Caco-2 (cell line): ENCODE measurements around the gene KNOP1. TPM values are rescaled to one million over a fixed set of nuclear protein-coding genes. Genes with fewer than 3 reads are reported as not detected.

ENCODE experiments used
- BruUV-seq: library from RNA; stranded (reverse); fragments of 400-500 nt; replicated peaks from 2 replicates; lab custom pipeline; 2021; lab: Mats Ljungman, UMichigan
- CTCF ChIA-PET: fragments of 300-600 bp; sonication (Branson Sonifier 250); formaldehyde crosslinking; loops from one replicate; lab custom pipeline; 2022; ENCODE audit warnings: antibody characterized with exemption; lab: Charles Lee
- POLR2A ChIA-PET: fragments of 300-600 bp; sonication (Branson Sonifier 250); formaldehyde crosslinking; loops from one replicate; lab custom pipeline; 2022; ENCODE audit warnings: antibody characterized with exemption; lab: Charles Lee
- DNase-seq, 2 experiments: peaks; one replicate each; pipeline versions ENCODE4 v3.0.0 to v3.0.0-alpha.2; 2020 to 2022
- H3K27me3 ChIP-seq: replicated peaks from 2 replicates; pipeline ENCODE4 v1.6.0; 2011; ENCODE audit warnings: low read length; ENCODE audit not compliant: control insufficient read depth, insufficient read depth
- H3K36me3 ChIP-seq: 2 replicates; pipeline ENCODE4 v1.5.1; 2011; ENCODE audit warnings: low read length; ENCODE audit not compliant: control insufficient read depth, insufficient read depth
- H3K4me1 ChIP-seq: fragments of 250-450 bp; sonication (Bioruptor Pico); 2 replicates; pipeline ENCODE4 v1.5.1; 2020; ENCODE audit warnings: mild to moderate bottlenecking
- H3K4me3 ChIP-seq: 2 replicates; pipeline ENCODE4 v1.5.1; 2011; ENCODE audit warnings: low read depth, mild to moderate bottlenecking, control low read depth, low read length
- H3K9me3 ChIP-seq: fragments of 250-450 bp; sonication (Bioruptor Pico); 2 replicates; pipeline ENCODE4 v1.5.1; 2020; ENCODE audit warnings: mild to moderate bottlenecking, moderate library complexity
- H3K27ac Mint-ChIP-seq: one replicate; pipeline ENCODE4 v1.8.0; 2022; ENCODE audit warnings: mixed read lengths; ENCODE audit not compliant: unreplicated experiment
- H3K27me3 Mint-ChIP-seq: one replicate; pipeline ENCODE4 v1.8.0; 2022; ENCODE audit warnings: mixed read lengths; ENCODE audit not compliant: insufficient read depth, unreplicated experiment
- H3K36me3 Mint-ChIP-seq: one replicate; pipeline ENCODE4 v1.8.0; 2022; ENCODE audit warnings: mild to moderate bottlenecking, mixed read lengths; ENCODE audit not compliant: insufficient read depth, unreplicated experiment
- H3K4me1 Mint-ChIP-seq: one replicate; pipeline ENCODE4 v1.8.0; 2022; ENCODE audit warnings: low read depth, mixed read lengths; ENCODE audit not compliant: unreplicated experiment
- H3K4me3 Mint-ChIP-seq: one replicate; pipeline ENCODE4 v1.8.0; 2022; ENCODE audit warnings: mild to moderate bottlenecking, moderate library complexity, mixed read lengths; ENCODE audit not compliant: unreplicated experiment
- H3K9me3 Mint-ChIP-seq: one replicate; pipeline ENCODE4 v1.8.0; 2022; ENCODE audit warnings: mixed read lengths; ENCODE audit not compliant: unreplicated experiment
- intact Hi-C: fragments of 100-400 bp; cut with micrococcal nuclease; formaldehyde crosslinking; loops from one replicate; pipeline ENCODE4 v1.10.0; 2022; ENCODE audit not compliant: unreplicated experiment
- total RNA-seq: library from RNA; stranded (reverse); gene quantifications from 2 replicates; pipeline ENCODE4 v1.2.3, GENCODE V29; 2022
- TF ChIP-seq, protein P1 (sequence below), 2 experiments: fragments of 200-600 bp in 1 of 2; IDR thresholded peaks; 1 replicate in 1 of 2; 2 replicates in 1 of 2; pipeline versions ENCODE4 v1.5.1 to v1.8.0; 2011 to 2022; ENCODE audit warnings: antibody characterized with exemption in 1 of 2, control low read depth in 1 of 2, inconsistent platforms in 1 of 2, low read depth in 1 of 2, low read length in 1 of 2, mild to moderate bottlenecking in 1 of 2, moderate library complexity in 1 of 2; ENCODE audit not compliant: insufficient read depth in 1 of 2, severe bottlenecking in 1 of 2, unreplicated experiment in 1 of 2

Gene KNOP1
- total RNA-seq, 1 experiment from 2014 or later: 29.3 TPM

DNA sequence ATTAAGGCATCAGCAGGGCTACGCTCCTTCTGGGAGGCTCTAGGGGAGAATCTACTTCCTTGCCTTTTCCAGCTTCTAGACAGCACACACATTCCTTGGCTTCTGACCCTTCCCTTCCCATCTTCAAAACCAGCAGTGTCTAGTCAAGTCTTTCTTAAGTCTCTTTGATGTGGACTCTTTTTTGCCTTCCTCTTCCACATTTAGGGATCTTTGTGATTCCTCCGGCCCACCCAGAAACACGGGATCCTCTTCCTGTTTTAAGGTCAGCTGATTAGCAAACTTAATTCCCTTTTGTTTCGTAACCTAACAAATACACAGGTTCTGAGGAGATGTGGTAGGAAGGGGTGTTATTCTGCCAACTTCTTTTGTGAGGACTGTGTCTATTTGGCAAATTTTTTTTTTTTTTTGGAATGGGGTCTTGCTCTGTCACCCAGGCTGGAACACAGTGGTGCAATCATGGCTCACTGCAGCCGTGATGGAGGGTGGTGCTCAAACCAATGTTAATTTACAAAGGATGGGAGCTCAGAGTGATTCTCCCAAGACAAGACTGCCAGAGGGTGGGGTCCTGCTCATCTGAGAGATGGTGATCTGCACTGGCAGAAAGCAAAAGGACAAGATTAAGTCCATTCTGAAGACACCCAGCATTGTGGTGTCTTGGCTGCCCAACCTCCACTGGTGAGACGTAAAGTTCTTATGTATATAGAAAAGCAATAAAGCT, 14.7 kb downstream of the KNOP1 start:
- TF ChIP-seq, protein P1, sequence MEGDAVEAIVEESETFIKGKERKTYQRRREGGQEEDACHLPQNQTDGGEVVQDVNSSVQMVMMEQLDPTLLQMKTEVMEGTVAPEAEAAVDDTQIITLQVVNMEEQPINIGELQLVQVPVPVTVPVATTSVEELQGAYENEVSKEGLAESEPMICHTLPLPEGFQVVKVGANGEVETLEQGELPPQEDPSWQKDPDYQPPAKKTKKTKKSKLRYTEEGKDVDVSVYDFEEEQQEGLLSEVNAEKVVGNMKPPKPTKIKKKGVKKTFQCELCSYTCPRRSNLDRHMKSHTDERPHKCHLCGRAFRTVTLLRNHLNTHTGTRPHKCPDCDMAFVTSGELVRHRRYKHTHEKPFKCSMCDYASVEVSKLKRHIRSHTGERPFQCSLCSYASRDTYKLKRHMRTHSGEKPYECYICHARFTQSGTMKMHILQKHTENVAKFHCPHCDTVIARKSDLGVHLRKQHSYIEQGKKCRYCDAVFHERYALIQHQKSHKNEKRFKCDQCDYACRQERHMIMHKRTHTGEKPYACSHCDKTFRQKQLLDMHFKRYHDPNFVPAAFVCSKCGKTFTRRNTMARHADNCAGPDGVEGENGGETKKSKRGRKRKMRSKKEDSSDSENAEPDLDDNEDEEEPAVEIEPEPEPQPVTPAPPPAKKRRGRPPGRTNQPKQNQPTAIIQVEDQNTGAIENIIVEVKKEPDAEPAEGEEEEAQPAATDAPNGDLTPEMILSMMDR (IDR thresholded peaks at IDR 0.05; ENCODE audit: insufficient read depth in 1 of 2, low read depth in 1 of 2, low read length in 1 of 2, severe bottlenecking in 1 of 2, unreplicated experiment in 1 of 2): no peak
- peaks cover 48% of the 10 kb centered on the region for H3K36me3 Mint-ChIP-seq
- no peak overlapping the region for H3K4me3 Mint-ChIP-seq
- ChIA-PET CTCF (no interaction called here), POLR2A (no interaction called here)
- Histone ChIP-seq H3K9me3 (no peaks in the 10 kb centered on the region), H3K4me1 (peaks cover 11% of the 10 kb centered on the region), H3K36me3 (peaks cover 4% of the 10 kb centered on the region), H3K4me3 (no peak overlapping the region), H3K27me3 (no peaks in the 10 kb centered on the region)
- no TSS peak for BruUV-seq
- no peaks in the 10 kb centered on the region for H3K9me3 Mint-ChIP-seq
- no peak overlapping the region for H3K27ac Mint-ChIP-seq
- intact Hi-C loops: no loop called here
- no peak for DNase-seq
- H3K27me3 Mint-ChIP-seq: no peaks in the 10 kb centered on the region
- peaks cover 11% of the 10 kb centered on the region for H3K4me1 Mint-ChIP-seq

DNA sequence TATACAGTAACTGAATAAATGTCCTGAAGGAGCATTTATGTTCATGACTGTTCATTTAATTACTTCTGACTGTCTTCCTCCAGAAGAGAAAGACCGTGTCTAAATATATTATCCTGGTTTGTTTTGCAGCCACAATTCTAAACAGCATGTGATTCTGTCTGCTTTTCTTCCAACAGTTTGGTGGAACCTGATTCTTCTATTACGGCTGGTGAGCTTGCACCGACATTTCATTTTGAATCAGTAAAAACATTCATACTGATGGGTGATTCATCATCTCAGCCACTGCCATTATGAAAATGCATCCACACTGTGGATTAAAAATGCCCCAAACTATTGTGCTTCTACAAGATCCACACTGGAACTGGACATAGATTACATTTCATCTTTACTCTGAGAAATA, 16.9 kb downstream of the KNOP1 start:
- no peak for DNase-seq
- TF ChIP-seq, protein P1 (IDR thresholded peaks at IDR 0.05; ENCODE audit: insufficient read depth in 1 of 2, low read depth in 1 of 2, low read length in 1 of 2, severe bottlenecking in 1 of 2, unreplicated experiment in 1 of 2): no peak
- no peaks in the 10 kb centered on the region for H3K27me3 ChIP-seq
- peaks cover 38% of the 10 kb centered on the region for H3K36me3 Mint-ChIP-seq
- no TSS peak for BruUV-seq
- no peaks in the 10 kb centered on the region for H3K9me3 ChIP-seq
- no peaks in the 10 kb centered on the region for H3K9me3 Mint-ChIP-seq
- peaks cover 4% of the 10 kb centered on the region for H3K36me3 ChIP-seq
- H3K4me3 Mint-ChIP-seq: no peak overlapping the region
- H3K4me1 ChIP-seq: peaks cover 11% of the 10 kb centered on the region
- H3K27me3 Mint-ChIP-seq: no peaks in the 10 kb centered on the region
- H3K27ac Mint-ChIP-seq: no peak overlapping the region
- H3K4me3 ChIP-seq: no peak overlapping the region
- ChIA-PET CTCF (interaction anchor here (0.6 kb wide), 1 partner anchor 1998 kb away, joined by 3 read pairs; no protein-coding TSS in a partner anchor), POLR2A (no interaction called here)
- H3K4me1 Mint-ChIP-seq: peaks cover 15% of the 10 kb centered on the region
- intact Hi-C loops: no loop called here

DNA sequence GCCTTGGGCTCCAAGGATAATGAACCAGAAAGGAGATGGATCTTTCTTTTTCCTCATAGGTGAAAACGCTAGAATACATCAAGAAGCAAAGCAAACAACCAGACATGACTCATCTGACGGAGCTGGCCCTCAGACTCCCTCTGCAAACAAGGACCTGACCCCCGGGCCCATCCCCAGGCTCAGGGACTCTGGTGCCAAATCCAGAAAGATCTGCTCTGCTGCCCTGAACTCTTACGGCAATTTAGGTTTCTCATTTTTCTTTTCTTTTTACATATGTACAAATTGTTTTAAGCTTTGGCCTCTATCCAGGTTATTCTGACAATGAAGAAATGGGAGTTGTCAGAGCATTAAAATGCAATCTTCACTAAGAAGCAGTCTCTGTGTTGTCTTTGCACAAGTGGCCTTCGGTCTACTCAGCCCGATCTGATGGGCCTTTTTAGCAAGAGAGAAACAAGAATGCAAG, 17.7 kb downstream of the KNOP1 start:
- H3K9me3 Mint-ChIP-seq: no peaks in the 10 kb centered on the region
- TF ChIP-seq, protein P1 (IDR thresholded peaks at IDR 0.05; ENCODE audit: insufficient read depth in 1 of 2, low read depth in 1 of 2, low read length in 1 of 2, severe bottlenecking in 1 of 2, unreplicated experiment in 1 of 2): no peak
- no peaks in the 10 kb centered on the region for H3K27me3 ChIP-seq
- peaks cover 11% of the 10 kb centered on the region for H3K4me1 ChIP-seq
- peaks cover 15% of the 10 kb centered on the region for H3K4me1 Mint-ChIP-seq
- POLR2A ChIA-PET: interaction anchor here (1.0 kb wide), 1 partner anchor 18 kb away, joined by 3 read pairs; the partner anchor contains the start of genes IQCK and KNOP1
- CTCF ChIA-PET: interaction anchor here (0.5 kb wide), 1 partner anchor 649 kb away, joined by 3 read pairs; no protein-coding TSS in a partner anchor
- peak overlapping the region; percentile 33 for H3K27ac Mint-ChIP-seq
- no peaks in the 10 kb centered on the region for H3K27me3 Mint-ChIP-seq
- peaks cover 33% of the 10 kb centered on the region for H3K36me3 Mint-ChIP-seq
- DNase-seq: peak in 1 of 2 experiments; percentile 32
- no peak overlapping the region for H3K4me3 ChIP-seq
- peaks cover 2% of the 10 kb centered on the region for H3K36me3 ChIP-seq
- BruUV-seq: no TSS peak
- no peaks in the 10 kb centered on the region for H3K9me3 ChIP-seq
- intact Hi-C loops: no loop called here
- no peak overlapping the region for H3K4me3 Mint-ChIP-seq
